IMR-90 (cell line): ENCODE results near the gene USF1. TPM values are rescaled to one million over a fixed set of nuclear protein-coding genes. Genes with fewer than 3 reads are reported as not detected.

ENCODE experiments used
- ATAC-seq: fragments of 200-7000 bp; cut with Tn5 transposase; 2 replicates; pipeline ENCODE4 v1.9.1; 2020; ENCODE audit warnings: low read depth, mild to moderate bottlenecking, moderate library complexity
- BruUV-seq: library from RNA; stranded (reverse); fragments of 400-500 nt; replicated peaks from 2 replicates; lab custom pipeline; 2021; lab: Mats Ljungman, UMichigan
- CTCF ChIA-PET: fragments of 300-600 bp; formaldehyde crosslinking; extraction: SDS; loops from one replicate; lab custom pipeline; 2021; ENCODE audit warnings: antibody characterized with exemption; lab: Yijun Ruan, JAX
- POLR2A ChIA-PET: fragments of 300-600 bp; sonication (Branson Sonifier 250); formaldehyde crosslinking; loops from one replicate; lab custom pipeline; 2022; ENCODE audit warnings: antibody characterized with exemption; ENCODE audit not compliant: unreplicated experiment; lab: Charles Lee
- DNase-seq: peaks from one replicate; pipeline ENCODE4 v3.0.0; 2013
- H2AFZ ChIP-seq: replicated peaks from 2 replicates; pipeline ENCODE3; 2013; ENCODE audit warnings: low read length, mild to moderate bottlenecking; ENCODE audit not compliant: poor library complexity
- H2AK5ac ChIP-seq: 2 replicates; pipeline ENCODE4 v1.6.1; 2013; ENCODE audit warnings: low read depth, low read length, inconsistent platforms
- H2AK9ac ChIP-seq: replicated peaks from 2 replicates; pipeline ENCODE3; 2013; ENCODE audit warnings: mild to moderate bottlenecking, low read depth, low read length, moderate library complexity; ENCODE audit not compliant: poor library complexity
- H2BK120ac ChIP-seq: 2 replicates; pipeline ENCODE4 v1.6.1; 2013; ENCODE audit warnings: low read depth, low read length, inconsistent platforms
- H2BK15ac ChIP-seq: 3 replicates; pipeline ENCODE4 v1.6.1; 2013; ENCODE audit warnings: low read depth, low read length, inconsistent platforms
- H2BK20ac ChIP-seq: 2 replicates; pipeline ENCODE4 v1.6.1; 2013; ENCODE audit warnings: low read depth, mild to moderate bottlenecking, inconsistent platforms, low read length, moderate library complexity
- H2BK5ac ChIP-seq: 2 replicates; pipeline ENCODE4 v1.6.1; 2013; ENCODE audit warnings: mild to moderate bottlenecking, low read depth, low read length, inconsistent platforms; ENCODE audit not compliant: poor library complexity, severe bottlenecking
- H3K14ac ChIP-seq: replicated peaks from 2 replicates; pipeline ENCODE4 v1.6.1; 2013; ENCODE audit warnings: low read depth, low read length, inconsistent platforms
- H3K18ac ChIP-seq: 2 replicates; pipeline ENCODE4 v1.6.1; 2013; ENCODE audit warnings: low read depth, low read length, control low read depth
- H3K23ac ChIP-seq: 2 replicates; pipeline ENCODE4 v1.6.1; 2013; ENCODE audit warnings: low read depth, low read length, inconsistent platforms
- H3K27ac ChIP-seq: 2 replicates; pipeline ENCODE4 v1.5.1; 2013; ENCODE audit warnings: mild to moderate bottlenecking, control low read depth, low read length; ENCODE audit not compliant: insufficient read depth
- H3K27me3 ChIP-seq: 2 replicates; pipeline ENCODE4 v1.6.1; 2013; ENCODE audit warnings: low read length; ENCODE audit not compliant: control insufficient read depth, insufficient read depth
- H3K36me3 ChIP-seq: 2 replicates; pipeline ENCODE4 v1.6.1; 2013; ENCODE audit warnings: low read length, mixed read lengths; ENCODE audit not compliant: control insufficient read depth, insufficient read depth
- H3K4ac ChIP-seq: 2 replicates; pipeline ENCODE4 v1.6.1; 2013; ENCODE audit warnings: low read depth, low read length, inconsistent platforms
- H3K4me1 ChIP-seq: 2 replicates; pipeline ENCODE4 v1.6.1; 2013; ENCODE audit warnings: low read length, mixed read lengths; ENCODE audit not compliant: control insufficient read depth, insufficient read depth
- H3K4me2 ChIP-seq: 2 replicates; pipeline ENCODE4 v1.6.1; 2013; ENCODE audit warnings: low read depth, mild to moderate bottlenecking, control low read depth, low read length, moderate library complexity
- H3K4me3 ChIP-seq: 2 replicates; pipeline ENCODE4 v1.5.1; 2013; ENCODE audit warnings: low read depth, mild to moderate bottlenecking, control low read depth, low read length, moderate library complexity; ENCODE audit not compliant: insufficient read depth
- H3K56ac ChIP-seq: 2 replicates; pipeline ENCODE4 v1.6.1; 2013; ENCODE audit warnings: low read length, inconsistent platforms; ENCODE audit not compliant: insufficient read depth; ENCODE audit errors: extremely low read depth
- H3K79me1 ChIP-seq, 2 experiments: 2 replicates each; pipeline ENCODE4 v1.6.1; 2013; ENCODE audit warnings: low read length in 2 of 2, inconsistent platforms in 1 of 2, low read depth in 1 of 2
- H3K9ac ChIP-seq: 2 replicates; pipeline ENCODE4 v1.6.1; 2013; ENCODE audit warnings: low read depth, low read length, control low read depth
- H3K9me1 ChIP-seq: 2 replicates; pipeline ENCODE4 v1.6.1; 2013; ENCODE audit warnings: low read length, inconsistent platforms; ENCODE audit not compliant: insufficient read depth
- H3K9me3 ChIP-seq: 2 replicates; pipeline ENCODE4 v1.6.1; 2013; ENCODE audit warnings: low read length; ENCODE audit not compliant: control insufficient read depth, insufficient read depth
- H4K20me1 ChIP-seq: 2 replicates; pipeline ENCODE4 v1.6.1; 2013; ENCODE audit warnings: low read length, inconsistent platforms; ENCODE audit not compliant: insufficient read depth
- H4K5ac ChIP-seq: 2 replicates; pipeline ENCODE4 v1.6.1; 2013; ENCODE audit warnings: mild to moderate bottlenecking, low read depth, low read length, control low read depth
- H4K8ac ChIP-seq, 2 experiments: 2 replicates each; pipeline ENCODE4 v1.6.1; 2013; ENCODE audit warnings: low read depth in 2 of 2, low read length in 2 of 2, control low read depth in 1 of 2, inconsistent platforms in 1 of 2
- H4K91ac ChIP-seq: 2 replicates; pipeline ENCODE4 v1.6.1; 2013; ENCODE audit warnings: low read depth, low read length, inconsistent platforms; ENCODE audit not compliant: insufficient read depth
- BHLHE40 ChIP-seq: fragments of 150-350 bp; IDR thresholded peaks from 2 replicates; pipeline ENCODE4 v1.6.1; 2016; ENCODE audit warnings: mild to moderate bottlenecking, low read depth, low read length
- CEBPB ChIP-seq: IDR thresholded peaks from 2 replicates; pipeline ENCODE4 v1.6.1; 2012; ENCODE audit warnings: low read depth, low read length, improper control_type of control experiment
- CHD1 ChIP-seq: IDR thresholded peaks from 2 replicates; pipeline ENCODE4 v1.6.1; 2012; ENCODE audit warnings: low read depth, low read length, improper control_type of control experiment
- CTCF ChIP-seq: conservative IDR thresholded peaks from 2 replicates; pipeline ENCODE4 v1.5.1; 2012; ENCODE audit warnings: mild to moderate bottlenecking, low read depth, low read length, improper control_type of control experiment
- ELK1 ChIP-seq: fragments of 150-350 bp; IDR thresholded peaks from 2 replicates; pipeline ENCODE4 v1.6.1; 2016; ENCODE audit warnings: low read depth, mild to moderate bottlenecking, low read length, moderate library complexity, borderline replicate concordance
- FOS ChIP-seq: fragments of 150-350 bp; IDR thresholded peaks from 2 replicates; pipeline ENCODE4 v1.6.1; 2016; ENCODE audit warnings: low read depth, low read length
- MAFK ChIP-seq: IDR thresholded peaks from 2 replicates; pipeline ENCODE4 v1.6.1; 2012; ENCODE audit warnings: low read depth, low read length, improper control_type of control experiment
- MAZ ChIP-seq: IDR thresholded peaks from 2 replicates; pipeline ENCODE4 v1.6.1; 2012; ENCODE audit warnings: low read depth, mild to moderate bottlenecking, low read length, improper control_type of control experiment, moderate library complexity, borderline replicate concordance
- MXI1 ChIP-seq: IDR thresholded peaks from 2 replicates; pipeline ENCODE4 v1.6.1; 2012; ENCODE audit warnings: low read depth, mild to moderate bottlenecking, low read length, moderate library complexity, borderline replicate concordance
- NFE2L2 ChIP-seq: fragments of 150-350 bp; IDR thresholded peaks from 2 replicates; pipeline ENCODE4 v1.6.1; 2016; ENCODE audit warnings: low read depth, mild to moderate bottlenecking, low read length
- POLR2A ChIP-seq: IDR thresholded peaks from 2 replicates; pipeline ENCODE4 v1.6.1; 2012; ENCODE audit warnings: mild to moderate bottlenecking, low read depth, low read length
- RAD21 ChIP-seq: IDR thresholded peaks from 2 replicates; pipeline ENCODE4 v1.6.1; 2012; ENCODE audit warnings: low read length, improper control_type of control experiment
- RCOR1 ChIP-seq: IDR thresholded peaks from 2 replicates; pipeline ENCODE4 v1.6.1; 2012; ENCODE audit warnings: mild to moderate bottlenecking, low read length, improper control_type of control experiment; ENCODE audit not compliant: insufficient replicate concordance
- RFX5 ChIP-seq: IDR thresholded peaks from 2 replicates; pipeline ENCODE4 v1.8.0; 2012; ENCODE audit warnings: low read depth, mild to moderate bottlenecking, low read length, moderate library complexity
- SMC3 ChIP-seq: fragments of 150-350 bp; IDR thresholded peaks from 2 replicates; pipeline ENCODE4 v1.6.1; 2016; ENCODE audit warnings: low read depth, mild to moderate bottlenecking, antibody characterized with exemption, low read length, moderate library complexity
- USF2 ChIP-seq: fragments of 150-350 bp; IDR thresholded peaks from 2 replicates; pipeline ENCODE4 v1.6.1; 2017; ENCODE audit warnings: mild to moderate bottlenecking, antibody characterized with exemption, low read length, low read depth
- WGBS, 2 experiments: methylation state at CpG; one replicate each; pipeline versions ENCODE4 v1.1.5 to v1.1.7; 2013; ENCODE audit warnings: missing lambda C conversion rate in 2 of 2; ENCODE audit not compliant: insufficient read length in 1 of 2; ENCODE audit errors: extremely low coverage in 2 of 2; 5-methylcytosine and 5-hydroxymethylcytosine counted together
- dilution Hi-C: fragments of 300-500 bp; cut with HindIII; formaldehyde crosslinking; loops from one replicate; pipeline ENCODE4 v1.14.3; 2018; ENCODE audit warnings: low sequenced_read_pairs; ENCODE audit not compliant: unreplicated experiment
- in situ Hi-C: fragments of 300-500 bp; cut with MboI; formaldehyde crosslinking; loops from 3 replicates; pipeline ENCODE4 v1.14.3; 2019; ENCODE audit warnings: low sequenced_read_pairs, inconsistent platforms, mixed read lengths
- intact Hi-C: fragments of 100-400 bp; cut with micrococcal nuclease; formaldehyde crosslinking; loops from 2 replicates; pipeline ENCODE4 v1.10.0; 2022
- polyA plus RNA-seq, 3 experiments: library from polyadenylated mRNA; depleted of rRNA; stranded (reverse); fragments of >200 nt; gene quantifications; 2 replicates each; pipeline ENCODE4 v1.2.3, GENCODE V29; 2012; ENCODE audit warnings: low replicate concordance in 1 of 3
- total RNA-seq: library from RNA; depleted of rRNA; stranded (reverse); fragments of >200 nt; gene quantifications from 2 replicates; pipeline ENCODE4 v1.2.3, GENCODE V29; 2012

Gene USF1
- total and polyA plus RNA-seq, 2 of the 4 experiments (the other 2 are of a cell fraction): 37.1 to 78.9 TPM

- Histone ChIP-seq H2AFZ (peak overlapping the region; percentile 8), H3K4me3 (no peak overlapping the region), H3K79me1 (no peaks in the 10 kb centered on the region), H2BK5ac (no peak overlapping the region), H2BK120ac (no peak overlapping the region), H3K9me3 (no peaks in the 10 kb centered on the region), H3K4ac (no peak overlapping the region), H3K56ac (no peak overlapping the region), H4K20me1 (no peaks in the 10 kb centered on the region), H3K4me2 (no peak overlapping the region), H2BK20ac (no peak overlapping the region), H3K14ac (no peak overlapping the region), H3K27me3 (no peaks in the 10 kb centered on the region), H3K36me3 (no peaks in the 10 kb centered on the region), H3K18ac (no peak overlapping the region), H3K9me1 (no peaks in the 10 kb centered on the region), H3K27ac (no peak overlapping the region), H2AK9ac (peak overlapping the region; percentile 13), H4K91ac (no peak overlapping the region), H2BK15ac (no peak overlapping the region), H2AK5ac (no peak overlapping the region), H3K23ac (no peak overlapping the region), H4K8ac (no peak overlapping the region), H3K4me1 (peaks cover 6% of the 10 kb centered on the region; the same call in 1 of the 2 replicates), H3K9ac (no peak overlapping the region), H4K5ac (no peak overlapping the region)
- 50% methylated on average over 6 of the region's 9 CpGs; no CpG with 5 or more reads in 1 of the 2 experiments for WGBS, 2 experiments
- CTCF ChIA-PET: no interaction called here
- in situ Hi-C loops (no loop called here), intact Hi-C loops (no loop called here), dilution Hi-C loops (no loop called here)
- ATAC-seq: no peak
- DNase-seq: no peak
- TF ChIP-seq RCOR1 (no peak), CEBPB (no peak), FOS (no peak), NFE2L2 (no peak), CHD1 (no peak), RAD21 (no peak), MAFK (no peak), USF2 (no peak), CTCF (no peak), MXI1 (no peak), BHLHE40 (no peak), ELK1 (no peak), RFX5 (no peak), SMC3 (no peak), MAZ (no peak), POLR2A (no peak)
- POLR2A ChIA-PET: no interaction called here
- no TSS peak for BruUV-seq
Observed at GRCh38 chr1:161077426-161077825, 31.6 kb upstream of the USF1 start.
